AG09309 (cell line): ENCODE results near the gene PTGS2.

ENCODE experiments used
- DNase-seq: peaks from one replicate; pipeline ENCODE4 v3.0.0-alpha.2; 2010; ENCODE audit warnings: low read depth
- H3K4me3 ChIP-seq: 2 replicates; pipeline ENCODE4 v1.5.1; 2011; ENCODE audit warnings: mild to moderate bottlenecking, low read depth, low read length, moderate library complexity; ENCODE audit not compliant: control insufficient read depth
- TF ChIP-seq, protein P1 (sequence below): IDR thresholded peaks from 2 replicates; pipeline ENCODE4 v1.5.1; 2011; ENCODE audit warnings: mild to moderate bottlenecking, low read depth, low read length, inconsistent platforms; ENCODE audit not compliant: insufficient read depth, control insufficient read depth; ENCODE audit errors: missing control alignments

The PTGS2 gene

DNA sequence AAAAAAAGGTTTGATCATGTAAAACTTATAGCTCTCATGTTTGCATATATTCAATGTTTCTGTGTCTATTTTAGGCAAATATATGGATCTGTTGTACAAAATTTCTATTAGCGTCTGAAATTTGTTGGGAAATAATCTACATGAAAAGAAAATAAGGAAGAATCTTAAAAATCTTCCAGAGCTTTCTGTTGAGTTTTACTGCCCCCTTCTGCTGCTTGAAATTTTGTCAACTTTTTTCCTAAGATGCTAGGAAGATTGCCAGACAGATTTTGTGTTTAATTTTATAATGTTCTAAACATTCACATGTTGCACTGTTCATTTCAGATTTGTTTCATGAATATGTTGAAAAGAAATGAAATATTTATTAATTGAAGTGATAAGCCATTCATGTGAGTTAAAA is 2.5 kb upstream of the PTGS2 start:
- TF ChIP-seq, protein P1, sequence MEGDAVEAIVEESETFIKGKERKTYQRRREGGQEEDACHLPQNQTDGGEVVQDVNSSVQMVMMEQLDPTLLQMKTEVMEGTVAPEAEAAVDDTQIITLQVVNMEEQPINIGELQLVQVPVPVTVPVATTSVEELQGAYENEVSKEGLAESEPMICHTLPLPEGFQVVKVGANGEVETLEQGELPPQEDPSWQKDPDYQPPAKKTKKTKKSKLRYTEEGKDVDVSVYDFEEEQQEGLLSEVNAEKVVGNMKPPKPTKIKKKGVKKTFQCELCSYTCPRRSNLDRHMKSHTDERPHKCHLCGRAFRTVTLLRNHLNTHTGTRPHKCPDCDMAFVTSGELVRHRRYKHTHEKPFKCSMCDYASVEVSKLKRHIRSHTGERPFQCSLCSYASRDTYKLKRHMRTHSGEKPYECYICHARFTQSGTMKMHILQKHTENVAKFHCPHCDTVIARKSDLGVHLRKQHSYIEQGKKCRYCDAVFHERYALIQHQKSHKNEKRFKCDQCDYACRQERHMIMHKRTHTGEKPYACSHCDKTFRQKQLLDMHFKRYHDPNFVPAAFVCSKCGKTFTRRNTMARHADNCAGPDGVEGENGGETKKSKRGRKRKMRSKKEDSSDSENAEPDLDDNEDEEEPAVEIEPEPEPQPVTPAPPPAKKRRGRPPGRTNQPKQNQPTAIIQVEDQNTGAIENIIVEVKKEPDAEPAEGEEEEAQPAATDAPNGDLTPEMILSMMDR, result peak; percentile 45
- H3K4me3 ChIP-seq, result no peak overlapping the region
- no peak for DNase-seq

DNA sequence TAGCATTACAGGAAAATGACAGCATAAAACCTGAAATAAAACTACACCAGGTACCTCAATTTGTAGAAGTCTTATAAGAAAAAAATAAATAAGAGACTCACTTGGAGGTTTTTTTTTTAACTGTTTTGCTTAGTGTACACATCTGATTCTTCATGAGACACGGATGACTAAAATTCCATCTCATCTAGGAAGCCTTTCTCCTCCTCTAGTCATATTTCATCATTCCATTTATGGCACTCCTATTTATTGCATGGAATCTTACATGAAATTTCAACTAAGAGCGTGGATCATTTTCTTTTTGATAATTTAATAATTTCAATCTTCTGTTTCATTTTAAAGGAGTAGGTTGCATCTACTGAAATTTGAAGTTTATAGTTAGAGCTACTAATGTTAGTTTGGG is 1.6 kb upstream of the PTGS2 start:
- peak; percentile 23 for DNase-seq
- TF ChIP-seq, protein P1, result no peak
- H3K4me3 ChIP-seq, result peak overlapping the region; percentile 64

DNA sequence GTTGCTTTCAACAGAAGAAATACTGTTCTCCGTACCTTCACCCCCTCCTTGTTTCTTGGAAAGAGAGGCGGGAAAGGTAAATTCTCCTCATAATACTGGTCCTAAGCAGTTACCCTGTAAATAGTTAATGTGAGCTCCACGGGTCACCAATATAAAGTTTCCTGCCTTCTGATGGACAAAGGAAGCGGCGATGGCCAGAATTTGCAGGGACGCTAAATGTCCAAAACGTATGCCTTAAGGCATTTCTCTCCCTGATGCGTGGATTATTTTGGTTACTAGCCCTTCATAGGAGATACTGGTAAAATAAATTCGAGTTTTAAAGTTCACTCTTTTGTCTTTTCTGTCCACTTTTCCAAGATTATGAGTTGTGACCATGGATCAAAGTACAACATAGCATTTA is 898 bp upstream of the PTGS2 start:
- DNase-seq, result no peak
- H3K4me3 ChIP-seq, result peak overlapping the region; percentile 64
- TF ChIP-seq, protein P1, result no peak

DNA sequence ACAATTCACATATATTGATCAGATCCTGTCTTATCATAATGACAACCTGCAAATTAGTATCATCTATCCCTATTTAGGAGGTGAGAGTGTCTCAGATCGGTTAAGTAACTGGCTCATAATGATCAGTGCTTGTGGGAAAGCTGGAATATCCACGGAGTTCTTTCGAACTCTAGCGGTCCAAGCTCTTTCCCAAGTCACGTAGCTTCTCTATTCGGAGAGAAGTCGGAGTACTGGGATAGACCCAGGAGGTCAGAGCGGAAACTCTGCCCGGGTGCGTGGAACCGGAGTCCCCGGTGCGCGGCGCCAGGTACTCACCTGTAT is 339 bp downstream of the PTGS2 start:
- TF ChIP-seq, protein P1, result no peak
- DNase-seq, result peak; percentile 17
- peak overlapping the region; percentile 64 for H3K4me3 ChIP-seq

DNA sequence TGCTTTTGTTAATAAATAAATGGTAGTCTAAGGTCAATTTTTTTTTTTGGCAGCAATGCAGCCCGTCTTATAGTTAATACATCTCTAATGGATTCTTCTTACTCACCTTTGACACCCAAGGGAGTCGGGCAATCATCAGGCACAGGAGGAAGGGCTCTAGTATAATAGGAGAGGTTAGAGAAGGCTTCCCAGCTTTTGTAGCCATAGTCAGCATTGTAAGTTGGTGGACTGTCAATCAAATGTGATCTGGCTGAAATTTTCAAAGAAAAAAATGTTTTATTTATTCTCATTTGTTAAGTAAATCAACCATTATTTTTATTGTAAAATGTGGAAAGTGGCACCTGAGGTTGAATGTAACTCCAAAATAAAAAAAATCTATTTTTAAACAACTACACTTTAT is 2.1 kb downstream of the PTGS2 start:
- TF ChIP-seq, protein P1, result no peak
- DNase-seq, result no peak
- no peak overlapping the region for H3K4me3 ChIP-seq

DNA sequence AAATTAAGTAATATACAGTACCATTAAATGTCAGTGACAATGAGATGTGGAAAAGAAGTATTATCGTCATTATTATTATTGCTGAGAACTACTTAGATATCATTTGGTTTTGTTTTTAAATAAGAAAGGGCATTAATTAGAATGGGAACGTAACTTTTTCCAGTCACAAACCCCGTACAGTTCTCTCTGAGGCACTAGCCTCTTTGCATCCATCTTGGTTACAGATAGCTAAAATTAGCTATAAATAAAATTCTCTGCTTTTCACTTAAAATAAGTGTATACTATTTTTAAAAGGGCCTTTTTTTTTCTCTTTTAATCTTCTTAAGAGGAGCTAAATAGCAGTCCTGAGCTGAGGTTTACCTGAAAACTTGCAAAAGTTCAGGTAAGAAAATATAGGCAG is 7.6 kb downstream of the PTGS2 start:
- H3K4me3 ChIP-seq, result no peak overlapping the region
- DNase-seq, result no peak
- TF ChIP-seq, protein P1, result no peak

DNA sequence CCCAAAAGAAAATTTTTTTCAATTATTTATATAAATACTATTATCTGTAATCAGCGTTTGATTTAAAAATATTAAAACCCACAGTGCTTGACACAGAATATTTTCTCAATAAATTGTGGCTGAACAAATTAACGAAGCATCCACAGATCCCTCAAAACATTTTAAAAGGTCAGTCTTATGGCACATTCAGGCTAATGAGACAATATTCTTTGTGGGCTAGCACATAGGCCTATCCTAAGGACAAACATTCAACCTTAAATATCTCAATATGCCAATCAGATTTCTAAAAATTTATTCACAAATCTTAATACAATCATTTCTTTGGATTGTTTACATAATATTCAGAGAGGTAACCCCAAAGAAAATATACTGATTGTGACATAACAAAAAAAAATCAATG is 8.1 kb downstream of the PTGS2 start:
- H3K4me3 ChIP-seq, result no peak overlapping the region
- DNase-seq, result no peak
- TF ChIP-seq, protein P1, result no peak
